ENCODE data around the gene LINC00237.

Gene LINC00237

GRCh38 chr20:21105429-21106170 lies 558 bp downstream of the LINC00237 start:
- in situ Hi-C loops (cut with MboI; ENCODE audit: low sequenced_read_pairs, unreplicated experiment) = loop anchor here (25.0 kb wide), 1 partner anchor 407 kb away; the partner anchor contains the start of gene NKX2-2
- DNase-seq (ENCODE audit: low spot score) = peak; percentile 22
- TF ChIP-seq CTCF (IDR thresholded peaks at IDR 0.05; ENCODE audit: borderline replicate concordance, control extremely low read depth, extremely low read depth, insufficient read depth, missing control alignments) = no peak

- in situ Hi-C loops (cut with MboI; ENCODE audit: low sequenced_read_pairs, unreplicated experiment) = loop anchor here (25.0 kb wide), 1 partner anchor 407 kb away; the partner anchor contains the start of gene NKX2-2
These were observed 1.2 kb downstream of the LINC00237 start for GRCh38 chr20:21104921-21105320.

GRCh38 chr20:21104466-21104761 lies 1.7 kb downstream of the LINC00237 start:
- no peak for DNase-seq (ENCODE audit: low spot score)
- TF ChIP-seq CTCF (IDR thresholded peaks at IDR 0.05; ENCODE audit: borderline replicate concordance, control extremely low read depth, extremely low read depth, insufficient read depth, missing control alignments) = no peak
- in situ Hi-C loops (cut with MboI; ENCODE audit: low sequenced_read_pairs, unreplicated experiment) = loop anchor here (25.0 kb wide), 1 partner anchor 408 kb away; the partner anchor contains the start of gene NKX2-2

More at GRCh38 chr20:21104921-21105320, 1.2 kb downstream of the LINC00237 start:
- DNase-seq (ENCODE audit: low spot score) = peak; percentile 26
- no peak for TF ChIP-seq CTCF (IDR thresholded peaks at IDR 0.05; ENCODE audit: borderline replicate concordance, control extremely low read depth, extremely low read depth, insufficient read depth, missing control alignments)

- TF ChIP-seq CTCF (IDR thresholded peaks at IDR 0.05; ENCODE audit: borderline replicate concordance, control extremely low read depth, extremely low read depth, insufficient read depth, missing control alignments) = no peak
- DNase-seq (ENCODE audit: low spot score) = peak; percentile 30
- in situ Hi-C loops (cut with MboI; ENCODE audit: low sequenced_read_pairs, unreplicated experiment) = loop anchor here (25.0 kb wide), 1 partner anchor 408 kb away; the partner anchor contains the start of gene NKX2-2
These were observed 2.3 kb downstream of the LINC00237 start for GRCh38 chr20:21103582-21104465.

GRCh38 chr20:21102603-21103311 lies 3.4 kb downstream of the LINC00237 start:
- in situ Hi-C loops (cut with MboI; ENCODE audit: low sequenced_read_pairs, unreplicated experiment) = loop anchor here (25.0 kb wide), 1 partner anchor 410 kb away; the partner anchor contains the start of gene NKX2-2
- peak; percentile 65 for DNase-seq (ENCODE audit: low spot score)
- no peak for TF ChIP-seq CTCF (IDR thresholded peaks at IDR 0.05; ENCODE audit: borderline replicate concordance, control extremely low read depth, extremely low read depth, insufficient read depth, missing control alignments)
